Putamen (tissue), 1 donor: Measurements from ENCODE around the gene HACD2.
"Not testable (repeated sequence)": the region's sequence is repeated elsewhere in the genome, so short reads cannot be mapped to it uniquely, and the experiment has no call there.

Experiments
- DNase-seq: peaks from one replicate; pipeline ENCODE4 v3.0.0-alpha.2; 2016; ENCODE audit warnings: low spot score

Gene HACD2

GRCh38 chr3:123584988-123585937 lies at the start of gene HACD2:
Gene HACD2 (minus strand): TSS chr3:123585053. CDS start chr3:123585027, 26 bp downstream.
- peak; percentile 98 for DNase-seq

DNA sequence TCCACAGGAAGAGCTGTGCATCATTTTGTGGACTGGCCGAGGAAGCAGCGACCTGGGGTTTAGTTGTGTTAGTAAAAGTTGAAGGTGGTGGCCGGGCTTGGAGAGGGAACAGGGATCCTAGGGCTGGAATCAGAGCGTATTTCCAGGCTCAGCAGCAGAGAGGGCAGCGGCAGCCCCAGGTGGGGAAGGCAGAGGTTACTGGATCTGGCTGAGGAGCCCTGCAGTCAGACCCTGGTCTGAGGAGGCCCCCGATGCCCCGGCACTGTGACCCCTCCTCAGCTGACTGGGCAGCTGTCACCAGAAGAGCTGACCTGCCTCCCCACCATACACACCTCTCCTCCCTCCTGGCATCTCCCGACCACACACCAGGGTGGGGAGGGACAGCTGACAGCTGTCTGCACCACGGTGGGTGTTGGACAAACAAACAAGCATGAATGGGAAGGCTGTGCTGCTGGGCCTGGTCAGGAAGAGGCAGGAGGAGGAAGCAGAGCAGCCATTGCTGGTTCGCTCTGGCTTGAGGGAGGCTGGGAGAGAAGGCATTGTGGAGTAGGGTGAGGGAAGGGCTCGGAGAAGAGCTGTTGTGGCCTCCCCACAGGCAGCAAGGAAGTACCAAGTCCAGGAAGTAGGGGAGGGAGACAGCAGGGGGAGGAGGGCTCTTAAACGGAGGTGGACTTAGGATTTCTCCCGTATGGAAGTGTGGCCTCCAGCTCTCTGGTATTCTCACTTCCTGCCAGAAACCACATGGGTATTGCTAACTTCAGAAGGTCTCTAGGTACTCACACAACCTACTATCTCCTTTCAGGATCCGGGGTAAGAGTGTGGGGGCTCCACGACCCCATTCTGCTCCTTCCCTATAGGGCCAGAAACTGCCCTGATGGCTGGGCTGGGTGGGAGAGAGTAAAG lies 49.5 kb upstream of the HACD2 start:
- no peak for DNase-seq

DNA sequence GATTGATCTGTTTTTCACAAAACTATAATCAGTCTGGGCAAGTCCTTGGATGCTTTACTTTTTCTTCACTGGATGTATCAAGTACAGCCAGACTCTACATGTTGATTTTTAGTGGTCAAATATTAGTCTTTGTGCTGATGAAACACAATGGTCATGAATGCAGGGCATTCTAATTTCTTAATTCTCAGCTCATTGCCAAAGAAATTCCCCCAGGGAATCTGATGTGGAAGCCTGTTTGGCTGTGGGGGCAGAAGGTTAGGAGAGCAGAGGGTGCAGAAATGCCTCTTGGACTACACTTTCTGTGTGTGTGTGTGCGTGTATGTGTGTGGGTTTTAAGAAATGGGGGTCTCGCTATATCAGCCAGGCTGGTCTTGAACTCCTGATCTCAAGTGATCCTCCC lies 48.7 kb upstream of the HACD2 start:
- DNase-seq: no peak

DNA sequence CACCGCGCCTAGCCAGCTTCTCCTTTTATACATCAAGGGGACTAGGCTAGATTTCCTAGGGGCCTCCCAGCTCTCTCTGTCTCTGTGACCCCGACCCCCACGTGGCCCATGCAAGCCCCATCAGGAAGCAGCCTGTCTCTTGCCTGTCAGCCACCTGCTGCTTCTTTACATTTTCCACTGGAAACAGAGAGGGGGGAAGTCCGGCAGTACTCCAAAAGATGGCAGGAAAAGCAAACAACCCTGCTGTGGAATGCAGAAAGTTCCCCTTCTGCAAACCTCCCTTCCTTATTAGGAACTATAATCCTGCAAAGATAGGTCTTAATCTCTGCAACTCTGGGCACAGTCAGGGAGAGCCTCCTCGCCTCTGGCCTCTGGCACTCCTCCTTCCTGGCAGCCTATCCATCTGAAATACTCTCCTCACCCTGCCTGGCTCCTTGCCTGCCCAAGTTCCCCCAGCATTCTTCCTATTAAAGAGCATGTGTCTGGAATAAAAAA lies 47.4 kb upstream of the HACD2 start:
- no peak for DNase-seq

DNA sequence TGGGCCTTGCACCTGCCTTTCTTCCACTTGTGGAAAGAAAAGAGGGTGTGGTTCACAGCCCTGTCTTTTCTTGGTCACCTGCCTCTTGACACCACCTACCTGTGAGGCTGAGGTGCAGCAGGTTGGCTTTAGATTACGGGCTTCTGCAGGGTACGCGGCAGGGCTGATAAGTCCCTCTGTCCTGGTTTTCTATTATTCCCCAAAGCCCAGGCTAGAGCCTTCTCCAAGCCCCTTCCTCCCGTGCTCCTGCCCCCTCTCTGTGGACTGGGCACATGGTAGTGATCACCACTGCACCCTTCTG lies 44.8 kb upstream of the HACD2 start:
- DNase-seq: no peak

DNA sequence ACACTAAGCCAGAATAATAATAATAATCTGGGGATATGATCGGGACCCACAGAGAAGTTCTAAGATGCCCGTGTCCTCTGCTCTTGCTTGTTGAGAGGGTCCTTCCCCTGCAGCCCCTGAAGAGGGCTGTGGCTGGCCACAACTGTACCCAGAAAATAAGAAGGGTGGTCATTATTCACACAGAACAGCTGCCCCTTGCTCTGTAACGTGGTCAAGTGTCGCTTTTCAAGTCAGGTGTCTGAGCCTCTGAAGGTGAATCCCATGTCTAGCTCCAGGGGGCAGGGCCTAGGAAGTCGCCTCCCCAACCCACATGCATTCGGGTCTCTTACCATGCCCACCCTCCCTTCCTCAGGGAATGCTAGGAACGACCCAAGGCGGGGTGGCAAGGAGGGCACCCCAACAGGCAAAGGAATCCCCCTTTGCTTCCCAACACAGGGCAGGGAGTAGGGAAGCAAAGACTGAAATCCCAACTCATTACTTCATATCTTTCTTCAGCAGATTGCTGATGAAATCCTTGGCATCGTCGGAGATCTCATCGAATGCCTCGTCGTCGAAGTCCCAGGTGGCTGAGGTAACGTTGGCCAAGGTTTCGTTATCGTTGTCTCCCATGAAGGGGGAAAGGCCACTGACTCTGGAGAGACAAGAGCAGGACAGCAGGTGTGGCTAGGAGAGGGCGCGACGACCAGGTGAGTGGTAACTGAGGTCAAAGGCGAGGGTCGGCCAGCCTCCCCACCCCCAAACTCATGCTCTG lies 44.3 kb upstream of the HACD2 start:
- DNase-seq: no peak

GRCh38 chr3:123627673-123628670 lies 43.1 kb upstream of the HACD2 start:
- DNase-seq: no peak

GRCh38 chr3:123626881-123627280 lies 42.0 kb upstream of the HACD2 start:
- no peak for DNase-seq

- no peak for DNase-seq
Measured at GRCh38 chr3:123624302-123624701, 39.4 kb upstream of the HACD2 start.

- DNase-seq: peak; percentile 61
Measured at GRCh38 chr3:123623346-123623880, 38.6 kb upstream of the HACD2 start.

- no peak for DNase-seq
Measured at GRCh38 chr3:123622766-123623165, 37.9 kb upstream of the HACD2 start.

GRCh38 chr3:123621850-123622189 lies 37.0 kb upstream of the HACD2 start:
- no peak for DNase-seq

DNA sequence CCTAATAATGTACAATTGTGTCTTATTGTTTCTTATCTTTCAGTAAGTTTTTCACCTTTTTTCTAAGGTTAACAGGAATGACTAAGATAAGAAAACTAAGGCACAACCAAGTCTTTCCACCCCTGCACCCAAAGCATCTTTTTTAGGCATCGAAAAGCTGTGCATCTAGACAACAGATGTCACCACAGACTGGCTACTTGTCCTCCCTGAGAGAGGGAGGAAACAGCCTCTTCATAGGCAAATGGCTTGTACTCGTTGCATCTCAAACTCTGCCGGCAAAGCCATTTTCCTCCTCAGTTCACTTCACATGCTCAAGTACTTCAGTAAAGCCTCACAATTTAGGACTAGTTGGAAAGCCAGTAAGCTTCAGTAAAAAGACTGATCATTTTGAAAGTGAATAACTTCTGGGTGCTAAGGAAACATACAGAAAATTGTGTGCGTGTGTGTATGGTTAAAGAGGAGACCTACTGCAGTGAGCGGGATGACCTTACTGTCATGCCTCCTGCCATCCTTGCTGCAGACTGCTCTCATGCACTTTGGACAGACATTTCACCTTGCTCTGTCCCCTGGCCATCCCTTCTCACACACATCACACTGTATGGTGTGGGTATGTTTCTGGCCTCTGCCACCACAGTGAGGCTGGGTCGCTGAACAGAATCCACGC lies 36.5 kb upstream of the HACD2 start:
- DNase-seq: no peak

- peak; percentile 73 for DNase-seq
Measured at GRCh38 chr3:123620343-123620742, 35.5 kb upstream of the HACD2 start.

DNA sequence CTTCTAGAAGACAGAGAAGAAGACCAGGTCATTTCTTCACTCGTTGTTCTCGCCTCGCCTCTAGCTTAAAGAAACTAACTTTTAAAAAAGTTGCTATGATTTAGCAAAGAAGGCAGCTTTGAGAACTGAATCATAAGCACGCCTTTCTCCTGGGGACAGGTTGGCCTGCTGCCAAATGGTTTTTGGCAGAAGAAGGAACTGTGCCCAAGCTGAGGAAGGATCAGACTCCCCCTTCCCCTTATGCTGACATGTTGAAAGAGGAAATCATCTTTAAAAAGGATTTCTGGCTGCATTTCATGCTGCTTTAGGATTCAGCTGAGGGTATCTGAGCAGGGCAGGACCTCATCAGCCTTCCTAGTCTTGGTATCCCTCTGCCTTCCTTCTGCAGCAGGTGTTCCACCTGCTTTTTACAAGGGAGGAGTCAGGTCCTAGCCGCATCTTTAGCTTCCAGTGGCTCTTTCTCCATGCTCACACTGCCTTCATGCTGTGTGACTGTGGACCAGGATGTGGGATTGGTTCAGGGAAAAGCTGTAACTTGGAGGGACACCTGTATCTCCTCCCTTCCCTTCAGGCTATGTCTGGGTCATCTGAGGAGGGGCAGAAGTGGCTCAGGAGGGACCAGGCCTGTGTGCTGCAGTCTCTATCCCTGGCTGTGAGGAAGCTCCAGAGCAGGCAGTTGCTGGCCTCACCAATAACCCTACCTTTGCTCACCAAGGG lies 34.1 kb upstream of the HACD2 start:
- peak; percentile 69 for DNase-seq

DNA sequence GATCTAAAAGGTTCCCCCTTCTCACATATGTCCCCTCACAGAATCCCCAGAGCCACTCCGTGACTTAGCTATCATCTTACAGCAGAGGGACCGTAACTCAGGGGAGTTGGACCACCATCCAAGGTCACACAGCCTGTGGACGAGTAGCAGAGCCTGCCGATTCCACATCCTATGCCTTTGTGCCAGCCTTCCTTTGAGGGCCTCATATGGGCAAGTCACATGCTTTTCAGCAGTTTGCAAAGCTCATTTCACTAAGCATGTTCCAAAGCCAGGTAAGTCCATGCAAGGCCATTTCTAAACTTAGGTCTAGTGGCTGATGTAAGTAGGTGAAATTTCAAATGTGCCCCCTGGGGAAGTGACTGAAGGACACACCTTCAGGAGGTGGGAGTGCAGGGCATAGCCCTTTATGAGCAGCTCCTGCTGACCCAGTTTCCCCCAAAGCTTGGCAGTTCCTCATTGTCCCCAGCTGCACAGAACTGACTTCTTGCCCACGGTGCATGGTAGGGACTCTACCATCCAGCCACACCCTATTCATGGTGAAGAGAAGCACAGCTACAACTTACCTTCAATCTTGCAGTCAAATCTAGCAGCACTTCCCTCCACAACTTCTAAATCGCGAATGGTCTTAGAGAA lies 33.3 kb upstream of the HACD2 start:
- DNase-seq: no peak

GRCh38 chr3:123616593-123616992 lies 31.7 kb upstream of the HACD2 start:
- DNase-seq: no peak

DNA sequence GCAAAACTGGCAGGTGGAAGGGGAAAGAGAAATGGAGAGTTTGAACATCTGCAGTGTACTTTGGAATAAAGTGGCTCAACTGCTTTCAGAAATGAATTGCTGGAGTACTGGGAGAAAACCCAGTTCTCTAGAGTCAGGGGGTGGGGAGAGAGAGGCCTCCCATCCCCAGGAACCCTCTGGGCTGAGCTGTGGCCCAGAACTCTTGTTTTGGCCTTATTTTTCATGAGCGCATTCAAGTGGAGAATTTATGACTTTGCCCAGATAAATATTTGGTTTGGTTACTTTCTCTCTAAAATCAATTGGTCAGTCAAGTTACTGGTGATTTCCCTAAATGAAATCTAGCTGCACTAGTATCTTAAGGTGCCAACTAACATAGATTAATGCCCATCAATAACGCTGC lies 28.7 kb upstream of the HACD2 start:
- no peak for DNase-seq

- DNase-seq: not testable (repeated sequence)
Measured at GRCh38 chr3:123611674-123612073, 26.8 kb upstream of the HACD2 start.
